Endothelial cell of umbilical vein (primary cell): ENCODE data around the gene HUNK. TPM values are rescaled to one million over a fixed set of nuclear protein-coding genes. Genes with fewer than 3 reads are reported as not detected.

Experiments
- BruUV-seq: library from RNA; stranded (reverse); fragments of 400-500 nt; replicated peaks from 2 replicates; lab custom pipeline; 2021; lab: Mats Ljungman, UMichigan
- CTCF ChIA-PET: fragments of 300-600, 350-600 bp; sonication (Branson Sonifier 250); formaldehyde crosslinking; loops from one replicate; lab custom pipeline; 2021; ENCODE audit warnings: antibody characterized with exemption, inconsistent platforms; lab: Charles Lee
- POLR2A ChIA-PET: fragments of 300-600, 350-600 bp; sonication (Branson Sonifier 250); formaldehyde crosslinking; loops from one replicate; lab custom pipeline; 2021; ENCODE audit warnings: antibody characterized with exemption, inconsistent platforms; lab: Charles Lee
- DNase-seq: peaks from one replicate; pipeline ENCODE4 v3.0.0-alpha.2; 2011; ENCODE audit warnings: low read depth, low spot score
- FAIRE-seq: peaks from 2 replicates; lab custom pipeline; 2011; peaks lifted over from hg19 to GRCh38; lab: Jason Lieb, UNC
- H2AFZ ChIP-seq: 2 replicates; pipeline ENCODE4 v1.6.0; 2012; ENCODE audit warnings: low read depth, low read length, control low read depth, inconsistent platforms
- H3K27ac ChIP-seq: 2 replicates; pipeline ENCODE4 v1.5.1; 2011; ENCODE audit warnings: low read depth, mild to moderate bottlenecking, control low read depth, low read length, moderate library complexity; ENCODE audit not compliant: insufficient read depth
- H3K27me3 ChIP-seq, 2 experiments: 2 replicates each; pipeline versions ENCODE4 v1.6.0 to v1.6.1; 2011; ENCODE audit warnings: low read length in 2 of 2, mixed read lengths in 1 of 2; ENCODE audit not compliant: control insufficient read depth in 2 of 2, insufficient read depth in 2 of 2
- H3K36me3 ChIP-seq, 2 experiments: 2 replicates in 1 of 2; 3 replicates in 1 of 2; pipeline ENCODE4 v1.5.1; 2011; ENCODE audit warnings: low read length in 2 of 2, mild to moderate bottlenecking in 1 of 2, moderate library complexity in 1 of 2; ENCODE audit not compliant: control insufficient read depth in 2 of 2, insufficient read depth in 2 of 2; ENCODE audit errors: extremely low read depth in 1 of 2
- H3K4me1 ChIP-seq: 3 replicates; pipeline ENCODE4 v1.5.1; 2011; ENCODE audit warnings: mild to moderate bottlenecking, low read length; ENCODE audit not compliant: control insufficient read depth, insufficient read depth; ENCODE audit errors: extremely low read depth
- H3K4me2 ChIP-seq: 2 replicates; pipeline ENCODE4 v1.6.1; 2011; ENCODE audit warnings: low read length, control low read depth, mixed read lengths; ENCODE audit not compliant: insufficient read depth
- H3K4me3 ChIP-seq, 3 experiments: fragments of 200-600 bp in 1 of 3; sonication (generic), shearing (Covaris generic) in 1 of 3; replicated peaks in 1 of 3; 2 replicates each; pipeline ENCODE4 v1.5.1; 2011 to 2016; ENCODE audit warnings: control low read depth in 3 of 3, low read length in 3 of 3, mild to moderate bottlenecking in 2 of 3, inconsistent platforms in 1 of 3, low read depth in 1 of 3, moderate library complexity in 1 of 3; ENCODE audit not compliant: insufficient read depth in 1 of 3
- H3K79me2 ChIP-seq: 2 replicates; pipeline ENCODE4 v1.6.0; 2012; ENCODE audit warnings: low read length, inconsistent platforms; ENCODE audit not compliant: control insufficient read depth, insufficient read depth
- H3K9ac ChIP-seq: replicated peaks from 2 replicates; pipeline ENCODE3; 2011; ENCODE audit warnings: low read length, control low read depth; ENCODE audit not compliant: insufficient read depth; ENCODE audit errors: extremely low read depth
- H3K9me1 ChIP-seq: replicated peaks from 3 replicates; pipeline ENCODE4 v1.6.0; 2011; ENCODE audit warnings: mild to moderate bottlenecking, low read length; ENCODE audit not compliant: control insufficient read depth, insufficient read depth; ENCODE audit errors: extremely low read depth
- H3K9me3 ChIP-seq: replicated peaks from 2 replicates; pipeline ENCODE4 v1.5.1; 2012; ENCODE audit warnings: low read length, inconsistent platforms; ENCODE audit not compliant: control insufficient read depth, insufficient read depth
- H4K20me1 ChIP-seq: replicated peaks from 2 replicates; pipeline ENCODE3; 2011; ENCODE audit warnings: mild to moderate bottlenecking, low read length; ENCODE audit not compliant: control insufficient read depth, insufficient read depth; ENCODE audit errors: extremely low read depth
- FOS ChIP-seq: IDR thresholded peaks from 2 replicates; pipeline ENCODE4 v1.6.1; 2011; ENCODE audit warnings: mild to moderate bottlenecking, low read length, moderate library complexity, borderline replicate concordance; ENCODE audit not compliant: insufficient read depth
- GATA2 ChIP-seq: IDR thresholded peaks from 2 replicates; pipeline ENCODE4 v1.7.0; 2011; ENCODE audit warnings: low read depth, mild to moderate bottlenecking, moderate library complexity, mixed read lengths, low read length; ENCODE audit not compliant: insufficient read length, insufficient read depth
- JUN ChIP-seq: IDR thresholded peaks from 2 replicates; pipeline ENCODE4 v1.6.1; 2011; ENCODE audit warnings: borderline replicate concordance, low read depth; ENCODE audit not compliant: insufficient read length, insufficient read depth
- dilution Hi-C: fragments of 300-500 bp; cut with MboI; formaldehyde crosslinking; loops from one replicate; pipeline ENCODE4 v1.15.0; 2019; ENCODE audit warnings: low sequenced_read_pairs; ENCODE audit not compliant: extremely low pct_ligation_motif_present
- intact Hi-C: fragments of 100-400 bp; cut with micrococcal nuclease; formaldehyde crosslinking; loops from one replicate; pipeline ENCODE4 v1.10.0; 2022
- polyA plus RNA-seq, 4 experiments: library from polyadenylated mRNA; depleted of rRNA in 3 of 4; stranded (reverse) in 3 of 4; unstranded in 1 of 4; fragments of >200 nt; gene quantifications; 2 replicates each; pipeline versions ENCODE4 v1.2.1 to v1.2.3, GENCODE V29; 2011 to 2012; ENCODE audit warnings: missing spikeins in 1 of 4
- total RNA-seq: library from RNA; stranded (reverse); gene quantifications from 2 replicates; pipeline ENCODE4 v1.2.3, GENCODE V29; 2021
- TF ChIP-seq, protein P1 (sequence below), 2 donors: IDR thresholded peaks; 1 replicate in 1 of 2; 2 replicates in 1 of 2; pipeline ENCODE4 v1.5.1; 2011; ENCODE audit warnings: low read length in 2 of 2, mild to moderate bottlenecking in 2 of 2, moderate library complexity in 2 of 2, control low read depth in 1 of 2, inconsistent platforms in 1 of 2, low read depth in 1 of 2; ENCODE audit not compliant: insufficient read depth in 1 of 2; ENCODE audit errors: extremely low read depth in 1 of 2

Gene HUNK
- total and polyA plus RNA-seq, 2 donors (not counting 3 experiments of a cell fraction or from before 2014, with no cell fraction given): not detected

DNA sequence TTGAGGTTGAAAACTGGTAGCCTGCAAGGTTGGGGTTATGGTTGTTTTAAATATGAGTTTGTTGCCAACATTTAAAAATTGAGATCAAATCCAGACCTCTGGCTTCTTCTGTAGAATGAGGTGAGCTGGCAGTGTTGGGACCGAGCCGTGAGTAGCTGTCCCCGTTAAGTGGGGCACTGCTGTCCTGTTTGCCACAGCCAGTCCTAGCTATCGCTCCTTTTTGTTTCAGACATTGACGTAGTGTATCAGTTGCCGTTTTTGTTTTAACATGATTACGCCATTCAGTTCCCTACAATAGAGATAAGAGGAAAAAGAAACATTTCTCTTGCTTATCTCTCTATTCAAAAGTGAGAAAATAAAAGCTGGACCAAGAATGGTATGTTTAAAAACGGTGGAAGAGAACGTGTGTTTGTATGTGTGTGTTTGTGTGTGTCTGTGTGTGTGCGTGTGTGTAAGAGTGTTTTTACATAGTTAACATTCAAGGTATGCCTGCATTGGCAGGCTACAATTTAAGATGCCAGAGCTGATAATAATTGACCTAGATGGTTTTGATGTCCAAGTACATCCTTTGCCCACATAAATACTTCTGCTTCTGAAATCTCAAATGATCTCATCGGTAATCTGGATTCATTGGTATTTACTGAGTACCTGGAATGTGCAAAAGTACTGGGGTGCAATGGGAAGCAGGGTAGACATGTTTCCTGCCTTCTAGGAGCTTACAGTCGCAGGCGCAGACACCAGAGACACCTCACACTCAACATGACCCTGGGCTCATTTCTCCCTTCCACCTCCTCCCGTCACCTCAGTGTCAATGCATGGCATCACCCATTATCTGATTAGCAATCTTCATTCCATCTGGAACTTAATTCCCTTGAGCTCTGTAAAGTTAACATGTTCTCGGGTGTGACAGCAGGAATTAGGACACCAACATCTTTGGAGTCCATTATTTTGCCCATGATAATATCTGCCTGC is 65.8 kb downstream of the HUNK start:
- ChIA-PET CTCF (no interaction called here), POLR2A (no interaction called here)
- Histone ChIP-seq H4K20me1 (no peaks in the 10 kb centered on the region), H3K9me3 (no peaks in the 10 kb centered on the region), H3K9ac (no peak overlapping the region), H3K36me3 (no peaks in the 10 kb centered on the region), H3K4me3 (no peak overlapping the region), H2AFZ (no peak overlapping the region), H3K4me1 (no peaks in the 10 kb centered on the region), H3K4me2 (no peak overlapping the region), H3K27me3 (no peaks in the 10 kb centered on the region), H3K79me2 (no peaks in the 10 kb centered on the region), H3K9me1 (no peaks in the 10 kb centered on the region), H3K27ac (no peak overlapping the region)
- BruUV-seq: no TSS peak
- intact Hi-C loops (no loop called here), dilution Hi-C loops (no loop called here)
- FAIRE-seq: no peak
- no peak for DNase-seq
- no peak for TF ChIP-seq JUN
- TF ChIP-seq FOS: no peak
- TF ChIP-seq GATA2: no peak
- TF ChIP-seq, protein P1, sequence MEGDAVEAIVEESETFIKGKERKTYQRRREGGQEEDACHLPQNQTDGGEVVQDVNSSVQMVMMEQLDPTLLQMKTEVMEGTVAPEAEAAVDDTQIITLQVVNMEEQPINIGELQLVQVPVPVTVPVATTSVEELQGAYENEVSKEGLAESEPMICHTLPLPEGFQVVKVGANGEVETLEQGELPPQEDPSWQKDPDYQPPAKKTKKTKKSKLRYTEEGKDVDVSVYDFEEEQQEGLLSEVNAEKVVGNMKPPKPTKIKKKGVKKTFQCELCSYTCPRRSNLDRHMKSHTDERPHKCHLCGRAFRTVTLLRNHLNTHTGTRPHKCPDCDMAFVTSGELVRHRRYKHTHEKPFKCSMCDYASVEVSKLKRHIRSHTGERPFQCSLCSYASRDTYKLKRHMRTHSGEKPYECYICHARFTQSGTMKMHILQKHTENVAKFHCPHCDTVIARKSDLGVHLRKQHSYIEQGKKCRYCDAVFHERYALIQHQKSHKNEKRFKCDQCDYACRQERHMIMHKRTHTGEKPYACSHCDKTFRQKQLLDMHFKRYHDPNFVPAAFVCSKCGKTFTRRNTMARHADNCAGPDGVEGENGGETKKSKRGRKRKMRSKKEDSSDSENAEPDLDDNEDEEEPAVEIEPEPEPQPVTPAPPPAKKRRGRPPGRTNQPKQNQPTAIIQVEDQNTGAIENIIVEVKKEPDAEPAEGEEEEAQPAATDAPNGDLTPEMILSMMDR (IDR thresholded peaks at IDR 0.05; ENCODE audit: extremely low read depth in 1 of 2, insufficient read depth in 1 of 2, low read depth in 1 of 2, low read length in 2 of 2): no peak
